GM12878 (cell line): ENCODE measurements around the gene MYPN. TPM values are rescaled to one million over a fixed set of nuclear protein-coding genes. Genes with fewer than 3 reads are reported as not detected.

ENCODE experiments used
- ATAC-seq: fragments of 200-7000 bp; cut with Tn5 transposase; 3 replicates; pipeline ENCODE4 v1.9.1; 2020; ENCODE audit warnings: mild to moderate bottlenecking, moderate library complexity
- BruUV-seq: library from RNA; stranded (reverse); fragments of 400-500 nt; replicated peaks from 2 replicates; lab custom pipeline; 2021; lab: Mats Ljungman, UMichigan
- CTCF ChIA-PET: fragments of 300-600 bp; sonication (Branson Sonifier 250); formaldehyde crosslinking; extraction: SDS; loops from one replicate; lab custom pipeline; 2021; ENCODE audit warnings: inconsistent platforms; lab: Yijun Ruan, JAX
- POLR2A ChIA-PET: fragments of 350-600 bp; formaldehyde crosslinking; extraction: SDS; loops from one replicate; lab custom pipeline; 2021; ENCODE audit warnings: inconsistent platforms; lab: Charles Lee
- RAD21 ChIA-PET: fragments of 300-600 bp; sonication (Branson Sonifier 250); formaldehyde crosslinking; loops from one replicate; lab custom pipeline; 2023; ENCODE audit warnings: antibody characterized with exemption; ENCODE audit not compliant: unreplicated experiment; lab: Charles Lee
- SMC1A ChIA-PET: fragments of 300-600 bp; sonication (Branson Sonifier 250); formaldehyde crosslinking; loops from one replicate; lab custom pipeline; 2023; ENCODE audit not compliant: unreplicated experiment, uncharacterized antibody; lab: Charles Lee
- DNase-seq: peaks from one replicate; pipeline ENCODE4 v3.0.0-alpha.2; 2011; ENCODE audit warnings: low read depth, low spot score
- FAIRE-seq: peaks from 3 replicates; lab custom pipeline; 2011; peaks lifted over from hg19 to GRCh38; lab: Jason Lieb, UNC
- H2AFZ ChIP-seq: 2 replicates; pipeline ENCODE4 v1.6.0; 2011; ENCODE audit warnings: low read depth, low read length, control low read depth; ENCODE audit not compliant: control insufficient read depth
- H3K27ac ChIP-seq: 2 replicates; pipeline ENCODE4 v1.5.1; 2011; ENCODE audit warnings: control low read depth; ENCODE audit not compliant: control insufficient read depth, insufficient read depth
- H3K27me3 ChIP-seq, 2 experiments: replicated peaks in 1 of 2; 2 replicates each; pipeline versions ENCODE4 v1.6.0 to v1.6.1; 2011; ENCODE audit warnings: low read length in 1 of 2; ENCODE audit not compliant: control insufficient read depth in 2 of 2, insufficient read depth in 2 of 2
- H3K36me3 ChIP-seq, 2 experiments: 2 replicates each; pipeline ENCODE4 v1.5.1; 2011; ENCODE audit warnings: low read length in 1 of 2; ENCODE audit not compliant: control insufficient read depth in 2 of 2, insufficient read depth in 2 of 2
- H3K4me1 ChIP-seq: 2 replicates; pipeline ENCODE4 v1.6.1; 2011; ENCODE audit warnings: mild to moderate bottlenecking, low read length, moderate library complexity, mixed read lengths; ENCODE audit not compliant: control insufficient read depth, insufficient read depth
- H3K4me2 ChIP-seq: 2 replicates; pipeline ENCODE4 v1.6.0; 2011; ENCODE audit warnings: control low read depth; ENCODE audit not compliant: control insufficient read depth, insufficient read depth
- H3K4me3 ChIP-seq: fragments of 200-600 bp; sonication (generic); 2 replicates; pipeline ENCODE4 v1.5.1; 2016
- H3K79me2 ChIP-seq: 2 replicates; pipeline ENCODE4 v1.6.0; 2011; ENCODE audit warnings: low read length; ENCODE audit not compliant: control insufficient read depth, insufficient read depth
- H3K9ac ChIP-seq: 2 replicates; pipeline ENCODE4 v1.8.0; 2011; ENCODE audit warnings: low read length, control low read depth, mixed read lengths; ENCODE audit not compliant: control insufficient read depth, insufficient read depth
- H3K9me3 ChIP-seq: replicated peaks from 3 replicates; pipeline ENCODE4 v1.5.1; 2011; ENCODE audit warnings: mild to moderate bottlenecking, low read length; ENCODE audit not compliant: control insufficient read depth, insufficient read depth
- H4K20me1 ChIP-seq: 2 replicates; pipeline ENCODE4 v1.6.0; 2011; ENCODE audit not compliant: control insufficient read depth, insufficient read depth
- ATF7 ChIP-seq: fragments of 450-650 bp; IDR thresholded peaks from 2 replicates; pipeline ENCODE4 v1.6.1; 2016; ENCODE audit warnings: low read depth, mild to moderate bottlenecking
- BCL11A ChIP-seq: IDR thresholded peaks from 2 replicates; pipeline ENCODE4 v1.6.1; 2011; ENCODE audit warnings: low read depth, low read length
- BMI1 ChIP-seq: fragments of 450-650 bp; IDR thresholded peaks from 2 replicates; pipeline ENCODE4 v1.6.1; 2016; ENCODE audit warnings: mild to moderate bottlenecking, moderate library complexity, borderline replicate concordance
- CBX3 ChIP-seq: fragments of 200-600 bp; sonication (generic); IDR thresholded peaks from 2 replicates; pipeline ENCODE4 v1.6.1; 2016; ENCODE audit warnings: low read depth, borderline replicate concordance
- CEBPZ ChIP-seq: fragments of 150-350 bp; IDR thresholded peaks from 2 replicates; pipeline ENCODE4 v1.6.1; 2016; ENCODE audit warnings: low read depth, low read length
- EP300 ChIP-seq, 2 experiments: fragments of 150-350 bp in 1 of 2; IDR thresholded peaks; 2 replicates each; pipeline ENCODE4 v1.6.1; 2011 to 2012; ENCODE audit warnings: low read depth in 2 of 2, low read length in 2 of 2, borderline replicate concordance in 1 of 2, improper control_type of control experiment in 1 of 2, inconsistent platforms in 1 of 2; ENCODE audit not compliant: control insufficient read depth in 1 of 2
- GABPA ChIP-seq: IDR thresholded peaks from 2 replicates; pipeline ENCODE4 v1.6.1; 2014; ENCODE audit warnings: antibody characterized with exemption, low read depth, mild to moderate bottlenecking, inconsistent platforms
- HDAC2 ChIP-seq: fragments of 200-600 bp; sonication (generic); IDR thresholded peaks from 2 replicates; pipeline ENCODE4 v1.6.1; 2017
- MTA2 ChIP-seq: fragments of 450-650 bp; IDR thresholded peaks from 2 replicates; pipeline ENCODE4 v1.6.1; 2016; ENCODE audit warnings: low read depth, mild to moderate bottlenecking, moderate library complexity
- POLR2A ChIP-seq: IDR thresholded peaks from 2 replicates; pipeline ENCODE4 v1.6.1; 2011; ENCODE audit warnings: low read depth, mild to moderate bottlenecking, low read length
- RCOR1 ChIP-seq: conservative IDR thresholded peaks from 2 replicates; pipeline ENCODE4 v1.6.1; 2012; ENCODE audit warnings: low read depth, low read length, improper control_type of control experiment
- RFX5 ChIP-seq: IDR thresholded peaks from 2 replicates; pipeline ENCODE4 v1.6.1; 2011; ENCODE audit warnings: low read depth, low read length, improper control_type of control experiment
- USF2 ChIP-seq: IDR thresholded peaks from 2 replicates; pipeline ENCODE4 v1.6.1; 2011; ENCODE audit warnings: low read depth, low read length, improper control_type of control experiment, borderline replicate concordance
- ZNF207 ChIP-seq: fragments of 450-650 bp; IDR thresholded peaks from 2 replicates; pipeline ENCODE4 v1.6.1; 2014; ENCODE audit warnings: antibody characterized with exemption, mild to moderate bottlenecking, borderline replicate concordance
- ZNF622 ChIP-seq: fragments of 450-650 bp; IDR thresholded peaks from 2 replicates; pipeline ENCODE4 v1.6.1; 2017; ENCODE audit warnings: mild to moderate bottlenecking, inconsistent platforms
- WGBS: methylation state at CpG from one replicate; pipeline ENCODE4 v1.1.6; 2016; ENCODE audit warnings: low lambda C conversion rate; ENCODE audit not compliant: insufficient replicate concordance, insufficient coverage; ENCODE audit errors: missing lambda C conversion rate; 5-methylcytosine and 5-hydroxymethylcytosine counted together
- in situ Hi-C: fragments of 300-500 bp; cut with MboI; formaldehyde crosslinking; loops from 9 replicates; pipeline ENCODE4 v1.14.3; 2018; ENCODE audit warnings: mixed read lengths
- intact Hi-C: fragments of 100-400 bp; cut with micrococcal nuclease; formaldehyde crosslinking; loops from one replicate; pipeline ENCODE4 v1.14.2; 2022; ENCODE audit not compliant: unreplicated experiment
- polyA plus RNA-seq, 11 experiments: library from polyadenylated mRNA; depleted of rRNA in 4 of 11; unstranded in 6 of 11; stranded (reverse) in 5 of 11; fragments of >200 nt; fragmentation: Nextera tagmentation in 4 of 11; fragmentation: Illumina TruSeq in 1 of 11; extraction: Ambion mirVana in 4 of 11; extraction: Trizol in 1 of 11; gene quantifications; 1 replicate in 1 of 11; 2 replicates in 10 of 11; pipeline versions ENCODE4 v1.2.1 to v1.2.3, GENCODE V29; 2011 to 2016; ENCODE audit warnings: inconsistent platforms in 2 of 11, missing spikeins in 2 of 11, low read depth in 1 of 11
- total RNA-seq, 4 experiments: library from RNA; depleted of rRNA in 3 of 4; stranded (reverse); fragments of >200 nt in 3 of 4; fragmentation: Illumina TruSeq in 1 of 4; extraction: Trizol in 1 of 4; gene quantifications; 2 replicates each; pipeline versions ENCODE4 v1.2.1 to v1.2.3, GENCODE V29; 2013 to 2021

The MYPN gene
- total and polyA plus RNA-seq, 10 of the 15 experiments (the other 5 are each of a cell fraction or from before 2014, with no cell fraction given): 0.01 to 0.02 TPM; not detected in 8

- peak; percentile 68; the same call in 1 of the 2 replicates for TF ChIP-seq ATF7
- 0 out of 2 replicates have a peak, but pooled peaks have one; percentile 46 for TF ChIP-seq BCL11A
- TF ChIP-seq MTA2: peak; percentile 94
- TF ChIP-seq EP300 (IDR thresholded peaks at IDR 0.05; ENCODE audit: borderline replicate concordance in 1 of 2, control insufficient read depth in 1 of 2, low read depth in 2 of 2, low read length in 2 of 2): 0 out of 4 replicates have a peak, but pooled peaks of 1 of the 2 experiments have one; percentile 18
- TF ChIP-seq RFX5: no peak
- peak; percentile 23; the same call in 1 of the 2 replicates for TF ChIP-seq BMI1
- peak; percentile 67; the same call in 1 of the 2 replicates for TF ChIP-seq USF2
Observed at GRCh38 chr10:68172324-68172723, 63.0 kb downstream of the MYPN start (continued).

- H3K79me2 ChIP-seq: no peaks in the 10 kb centered on the region
- DNase-seq: no peak
- ChIA-PET CTCF (interaction anchor here (1.0 kb wide), 1 partner anchor 18 kb away, joined by 3 read pairs; no protein-coding TSS in a partner anchor), SMC1A (interaction anchor here (1.1 to 1.5 kb wide), 2 partner anchors 12 to 77 kb away, joined by 3 read pairs; no protein-coding TSS in a partner anchor), POLR2A (interaction anchor here (0.6 to 1.1 kb wide), 2 partner anchors 33 to 326 kb away, joined by 3 to 6 read pairs; no protein-coding TSS in a partner anchor), RAD21 (interaction anchor here (1.5 kb wide), 1 partner anchor 16 kb away, joined by 3 read pairs; no protein-coding TSS in a partner anchor)
- no TSS peak for BruUV-seq
- 0 out of 2 replicates have a peak, but pooled peaks cover 3% of the 10 kb centered on the region for H3K4me1 ChIP-seq
- FAIRE-seq: no peak
- no peak overlapping the region for H3K4me2 ChIP-seq
- no peaks in the 10 kb centered on the region for H3K9me3 ChIP-seq
- H3K9ac ChIP-seq: no peak overlapping the region
- no peak overlapping the region for H3K27ac ChIP-seq
- WGBS: 0% methylated on average over 1 of the region's 1 CpG
- no peak overlapping the region for H3K4me3 ChIP-seq
- ATAC-seq: no peak
- H3K36me3 ChIP-seq: no peaks in the 10 kb centered on the region
- in situ Hi-C loops (no loop called here), intact Hi-C loops (no loop called here)
- no peaks in the 10 kb centered on the region for H3K27me3 ChIP-seq
- H2AFZ ChIP-seq: no peak overlapping the region
- no peak for TF ChIP-seq POLR2A
- TF ChIP-seq CBX3: no peak
- TF ChIP-seq ZNF622: no peak
- no peak for TF ChIP-seq RCOR1
- no peak for TF ChIP-seq CEBPZ
- no peak for TF ChIP-seq ZNF207
- TF ChIP-seq GABPA: no peak
- TF ChIP-seq HDAC2: no peak
- H4K20me1 ChIP-seq: no peaks in the 10 kb centered on the region
Observed at GRCh38 chr10:68175949-68176348, 66.7 kb downstream of the MYPN start.
